Measurements from ENCODE around the gene CIAO2B.

- no peak for TF ChIP-seq FOXK2 (IDR thresholded peaks at IDR 0.05)
- TF ChIP-seq SUZ12 (IDR thresholded peaks at IDR 0.05), result no peak
Measured at GRCh38 chr16:66915041-66915440, 19.2 kb downstream of the CIAO2B start.
